ENCODE results near the gene NEMP2.

GRCh38 chr2:190465060-190465459 is 69.5 kb downstream of the NEMP2 start:
- TF ChIP-seq POLR2A (IDR thresholded peaks at IDR 0.05) (no peak), CTCF (IDR thresholded peaks at IDR 0.05 in 8 of 11, conservative IDR thresholded peaks at IDR 0.05 in 3 of 11) (no peak)

Data from spleen (tissue), 7 donors.